ENCODE measurements around the gene FBXL7.

Gene FBXL7

GRCh38 chr5:15598294-15598902 lies 98.4 kb downstream of the FBXL7 start:
- peak; percentile 42; the same call in 2 of the 3 replicates for ATAC-seq
- no peak for TF ChIP-seq TOX (CRISPR knock-in tag; IDR thresholded peaks at IDR 0.05; ENCODE audit: borderline replicate concordance)
- no peak for TF ChIP-seq SNAI2 (CRISPR knock-in tag; IDR thresholded peaks at IDR 0.05)
- no peak for TF ChIP-seq ZFP30 (CRISPR knock-in tag; IDR thresholded peaks at IDR 0.05)
- TF ChIP-seq CREB5 (CRISPR knock-in tag; IDR thresholded peaks at IDR 0.05; ENCODE audit: low read depth): no peak

DNA sequence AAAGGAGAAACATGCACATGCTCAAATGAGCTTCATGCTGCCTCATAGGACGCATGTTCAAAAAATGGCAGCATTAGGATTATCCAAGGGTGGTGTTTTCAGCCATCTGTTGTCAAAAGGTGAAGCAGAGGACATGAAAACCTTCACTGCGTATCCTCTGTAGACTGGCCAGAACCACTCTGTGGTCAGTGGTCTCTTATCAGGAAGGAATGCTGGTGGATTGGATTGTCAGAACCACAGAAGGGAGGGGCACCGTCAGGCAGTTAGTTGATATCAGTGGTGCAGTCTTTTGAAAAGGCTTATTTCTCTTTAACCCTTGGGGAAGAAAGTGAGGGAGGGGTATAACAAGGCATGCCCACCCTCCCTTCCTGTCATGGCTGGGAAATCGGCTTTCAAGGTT lies 100.1 kb downstream of the FBXL7 start:
- no peak for ATAC-seq
- TF ChIP-seq ZFP3 (CRISPR knock-in tag; IDR thresholded peaks at IDR 0.05): no peak
- no peak for TF ChIP-seq SNAI2 (CRISPR knock-in tag; IDR thresholded peaks at IDR 0.05)
- TF ChIP-seq, protein P1, sequence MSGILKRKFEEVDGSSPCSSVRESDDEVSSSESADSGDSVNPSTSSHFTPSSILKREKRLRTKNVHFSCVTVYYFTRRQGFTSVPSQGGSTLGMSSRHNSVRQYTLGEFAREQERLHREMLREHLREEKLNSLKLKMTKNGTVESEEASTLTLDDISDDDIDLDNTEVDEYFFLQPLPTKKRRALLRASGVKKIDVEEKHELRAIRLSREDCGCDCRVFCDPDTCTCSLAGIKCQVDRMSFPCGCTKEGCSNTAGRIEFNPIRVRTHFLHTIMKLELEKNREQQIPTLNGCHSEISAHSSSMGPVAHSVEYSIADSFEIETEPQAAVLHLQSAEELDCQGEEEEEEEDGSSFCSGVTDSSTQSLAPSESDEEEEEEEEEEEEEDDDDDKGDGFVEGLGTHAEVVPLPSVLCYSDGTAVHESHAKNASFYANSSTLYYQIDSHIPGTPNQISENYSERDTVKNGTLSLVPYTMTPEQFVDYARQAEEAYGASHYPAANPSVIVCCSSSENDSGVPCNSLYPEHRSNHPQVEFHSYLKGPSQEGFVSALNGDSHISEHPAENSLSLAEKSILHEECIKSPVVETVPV (CRISPR knock-in tag; IDR thresholded peaks at IDR 0.05): no peak
- TF ChIP-seq ZNF565 (CRISPR knock-in tag; conservative IDR thresholded peaks at IDR 0.05; ENCODE audit: low read depth): no peak
- no peak for TF ChIP-seq ARNTL (CRISPR knock-in tag; IDR thresholded peaks at IDR 0.05; ENCODE audit: borderline replicate concordance, low read depth)
- TF ChIP-seq PPARA (CRISPR knock-in tag; IDR thresholded peaks at IDR 0.05; ENCODE audit: borderline replicate concordance): no peak
- no peak for TF ChIP-seq ZC3H10 (CRISPR knock-in tag; IDR thresholded peaks at IDR 0.05)
- TF ChIP-seq, protein P2, sequence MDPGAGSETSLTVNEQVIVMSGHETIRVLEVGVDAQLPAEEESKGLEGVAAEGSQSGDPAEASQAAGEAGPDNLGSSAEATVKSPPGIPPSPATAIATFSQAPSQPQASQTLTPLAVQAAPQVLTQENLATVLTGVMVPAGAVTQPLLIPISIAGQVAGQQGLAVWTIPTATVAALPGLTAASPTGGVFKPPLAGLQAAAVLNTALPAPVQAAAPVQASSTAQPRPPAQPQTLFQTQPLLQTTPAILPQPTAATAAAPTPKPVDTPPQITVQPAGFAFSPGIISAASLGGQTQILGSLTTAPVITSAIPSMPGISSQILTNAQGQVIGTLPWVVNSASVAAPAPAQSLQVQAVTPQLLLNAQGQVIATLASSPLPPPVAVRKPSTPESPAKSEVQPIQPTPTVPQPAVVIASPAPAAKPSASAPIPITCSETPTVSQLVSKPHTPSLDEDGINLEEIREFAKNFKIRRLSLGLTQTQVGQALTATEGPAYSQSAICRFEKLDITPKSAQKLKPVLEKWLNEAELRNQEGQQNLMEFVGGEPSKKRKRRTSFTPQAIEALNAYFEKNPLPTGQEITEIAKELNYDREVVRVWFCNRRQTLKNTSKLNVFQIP (CRISPR knock-in tag; IDR thresholded peaks at IDR 0.05; ENCODE audit: borderline replicate concordance, low read depth): no peak
- TF ChIP-seq TOX (CRISPR knock-in tag; IDR thresholded peaks at IDR 0.05; ENCODE audit: borderline replicate concordance): no peak

DNA sequence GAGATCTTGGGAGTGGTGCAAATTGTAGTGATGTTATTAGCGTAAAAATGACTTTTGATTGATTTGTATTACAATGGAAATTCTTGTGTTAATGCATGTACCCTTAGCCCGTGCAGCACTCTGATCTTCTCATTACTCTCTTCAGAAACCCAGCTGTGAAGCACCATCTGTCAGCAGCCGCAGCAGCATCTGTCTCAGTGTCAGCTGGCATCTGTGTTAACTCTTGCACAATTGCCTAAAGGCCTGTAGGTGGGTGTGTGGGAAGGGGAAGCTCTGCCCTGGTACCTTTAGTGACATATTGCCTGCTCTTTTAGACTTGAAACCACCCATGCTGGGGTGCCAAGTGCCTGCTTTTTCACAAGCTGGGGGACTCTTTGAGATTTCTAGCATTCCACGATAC lies 101.3 kb downstream of the FBXL7 start:
- no peak for ATAC-seq
- TF ChIP-seq TCF4 (CRISPR knock-in tag; IDR thresholded peaks at IDR 0.05; ENCODE audit: borderline replicate concordance) (no peak), ZNF70 (CRISPR knock-in tag; IDR thresholded peaks at IDR 0.05) (no peak), ZFP30 (CRISPR knock-in tag; IDR thresholded peaks at IDR 0.05) (no peak)

GRCh38 chr5:15601853-15602252 lies 101.9 kb downstream of the FBXL7 start:
- no peak for ATAC-seq
- TF ChIP-seq ZNF70 (CRISPR knock-in tag; IDR thresholded peaks at IDR 0.05) (no peak), TOX (CRISPR knock-in tag; IDR thresholded peaks at IDR 0.05; ENCODE audit: borderline replicate concordance) (no peak), GLIS3 (CRISPR knock-in tag; IDR thresholded peaks at IDR 0.05) (no peak), ESRRG (CRISPR knock-in tag; IDR thresholded peaks at IDR 0.05) (no peak), CREB5 (CRISPR knock-in tag; IDR thresholded peaks at IDR 0.05; ENCODE audit: low read depth) (no peak), BACH2 (CRISPR knock-in tag; IDR thresholded peaks at IDR 0.05; ENCODE audit: borderline replicate concordance) (no peak), ARNTL (CRISPR knock-in tag; IDR thresholded peaks at IDR 0.05; ENCODE audit: borderline replicate concordance, low read depth) (no peak), RARB (CRISPR knock-in tag; IDR thresholded peaks at IDR 0.05) (no peak), SNAI2 (CRISPR knock-in tag; IDR thresholded peaks at IDR 0.05) (no peak), ZC3H10 (CRISPR knock-in tag; IDR thresholded peaks at IDR 0.05) (no peak), ZNF8 (CRISPR knock-in tag; IDR thresholded peaks at IDR 0.05) (no peak), TCF4 (CRISPR knock-in tag; IDR thresholded peaks at IDR 0.05; ENCODE audit: borderline replicate concordance) (no peak), ZNF565 (CRISPR knock-in tag; conservative IDR thresholded peaks at IDR 0.05; ENCODE audit: low read depth) (no peak), OSR1 (CRISPR knock-in tag; IDR thresholded peaks at IDR 0.05) (no peak), ISL1 (CRISPR knock-in tag; IDR thresholded peaks at IDR 0.05) (no peak), PPARA (CRISPR knock-in tag; IDR thresholded peaks at IDR 0.05; ENCODE audit: borderline replicate concordance) (no peak)
- TF ChIP-seq, protein P2 (CRISPR knock-in tag; IDR thresholded peaks at IDR 0.05; ENCODE audit: borderline replicate concordance, low read depth): no peak
- TF ChIP-seq, protein P3, sequence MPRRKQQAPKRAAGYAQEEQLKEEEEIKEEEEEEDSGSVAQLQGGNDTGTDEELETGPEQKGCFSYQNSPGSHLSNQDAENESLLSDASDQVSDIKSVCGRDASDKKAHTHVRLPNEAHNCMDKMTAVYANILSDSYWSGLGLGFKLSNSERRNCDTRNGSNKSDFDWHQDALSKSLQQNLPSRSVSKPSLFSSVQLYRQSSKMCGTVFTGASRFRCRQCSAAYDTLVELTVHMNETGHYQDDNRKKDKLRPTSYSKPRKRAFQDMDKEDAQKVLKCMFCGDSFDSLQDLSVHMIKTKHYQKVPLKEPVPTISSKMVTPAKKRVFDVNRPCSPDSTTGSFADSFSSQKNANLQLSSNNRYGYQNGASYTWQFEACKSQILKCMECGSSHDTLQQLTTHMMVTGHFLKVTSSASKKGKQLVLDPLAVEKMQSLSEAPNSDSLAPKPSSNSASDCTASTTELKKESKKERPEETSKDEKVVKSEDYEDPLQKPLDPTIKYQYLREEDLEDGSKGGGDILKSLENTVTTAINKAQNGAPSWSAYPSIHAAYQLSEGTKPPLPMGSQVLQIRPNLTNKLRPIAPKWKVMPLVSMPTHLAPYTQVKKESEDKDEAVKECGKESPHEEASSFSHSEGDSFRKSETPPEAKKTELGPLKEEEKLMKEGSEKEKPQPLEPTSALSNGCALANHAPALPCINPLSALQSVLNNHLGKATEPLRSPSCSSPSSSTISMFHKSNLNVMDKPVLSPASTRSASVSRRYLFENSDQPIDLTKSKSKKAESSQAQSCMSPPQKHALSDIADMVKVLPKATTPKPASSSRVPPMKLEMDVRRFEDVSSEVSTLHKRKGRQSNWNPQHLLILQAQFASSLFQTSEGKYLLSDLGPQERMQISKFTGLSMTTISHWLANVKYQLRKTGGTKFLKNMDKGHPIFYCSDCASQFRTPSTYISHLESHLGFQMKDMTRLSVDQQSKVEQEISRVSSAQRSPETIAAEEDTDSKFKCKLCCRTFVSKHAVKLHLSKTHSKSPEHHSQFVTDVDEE (CRISPR knock-in tag; IDR thresholded peaks at IDR 0.05): no peak
- TF ChIP-seq, protein P1 (CRISPR knock-in tag; IDR thresholded peaks at IDR 0.05): no peak
